ENCODE data around the gene TUBB3. TPM values are rescaled to one million over a fixed set of nuclear protein-coding genes. Genes with fewer than 3 reads are reported as not detected.

Gene TUBB3
- total RNA-seq, 1 donor from 2014 or later: 33.5 TPM

Other genes starting within 250 kb of the TUBB3 start
- 23.1 and 38.5 TPM in 2 replicates for gene CDK10, start 236.7 kb upstream of the TUBB3 start, total RNA-seq
- gene SPATA2L, start 221.6 kb upstream of the TUBB3 start, total RNA-seq: 8.1 and 10.1 TPM in 2 replicates
- gene VPS9D1, start 202.4 kb upstream of the TUBB3 start, total RNA-seq: 4.1 and 4.4 TPM in 2 replicates
- 8.3 and 14.5 TPM in 2 replicates for gene ZNF276, start 201.8 kb upstream of the TUBB3 start, total RNA-seq
- gene FANCA, start 106.7 kb upstream of the TUBB3 start, total RNA-seq: 5.6 and 6.5 TPM in 2 replicates
- gene SPIRE2, start 94.9 kb upstream of the TUBB3 start, total RNA-seq: 1.3 and 2.4 TPM in 2 replicates
- gene TCF25, start 49.8 kb upstream of the TUBB3 start, total RNA-seq: 115 and 136 TPM in 2 replicates
- gene MC1R, start 4.5 kb upstream of the TUBB3 start, total RNA-seq: 0.65 and 0.79 TPM in 2 replicates
- gene DEF8, start 25.4 kb downstream of the TUBB3 start, total RNA-seq: 84.1 and 97.0 TPM in 2 replicates
- gene DBNDD1, start 96.1 kb downstream of the TUBB3 start, total RNA-seq: 8.3 and 11.5 TPM in 2 replicates
- not detected in 2 replicates for gene PRDM7, start 154.0 kb downstream of the TUBB3 start, total RNA-seq

All from lung microvascular endothelial cell (primary cell).